ENCODE measurements around the gene TEX19.

DNA sequence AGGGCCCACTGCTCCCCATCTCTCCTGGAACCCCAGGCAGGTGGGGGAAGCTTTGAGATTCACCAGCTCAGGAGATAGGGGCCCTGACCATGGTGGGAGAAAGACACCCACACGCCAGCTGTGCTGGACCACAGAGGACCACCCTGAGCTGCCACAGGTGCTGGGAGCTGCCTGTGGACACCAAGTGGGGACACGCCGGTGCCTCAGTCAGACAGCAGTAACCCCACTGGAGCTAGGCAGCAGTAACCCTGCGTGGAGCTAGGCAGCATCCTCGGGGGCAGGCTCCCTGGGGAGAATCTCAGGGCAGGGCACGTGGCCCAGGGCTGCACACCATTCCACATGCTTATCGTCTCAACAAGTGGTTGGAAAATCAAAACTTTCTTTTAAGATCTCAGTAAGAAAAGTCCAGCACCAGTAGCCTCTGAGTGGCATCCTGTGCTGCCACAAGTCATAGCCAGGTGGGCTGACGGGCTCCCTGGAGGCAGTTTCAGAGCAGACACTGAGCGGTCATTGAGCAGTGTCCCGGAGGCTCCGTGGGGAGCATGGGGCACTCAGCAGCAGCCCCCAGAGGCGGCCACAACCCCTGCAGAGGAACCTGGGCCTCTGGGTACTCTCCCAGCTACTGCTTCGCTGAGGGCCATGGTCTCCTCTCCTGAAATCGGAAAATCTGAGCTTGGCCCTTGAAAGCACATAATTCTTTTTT is 51.1 kb downstream of the TEX19 start:
- TF ChIP-seq, protein P1, sequence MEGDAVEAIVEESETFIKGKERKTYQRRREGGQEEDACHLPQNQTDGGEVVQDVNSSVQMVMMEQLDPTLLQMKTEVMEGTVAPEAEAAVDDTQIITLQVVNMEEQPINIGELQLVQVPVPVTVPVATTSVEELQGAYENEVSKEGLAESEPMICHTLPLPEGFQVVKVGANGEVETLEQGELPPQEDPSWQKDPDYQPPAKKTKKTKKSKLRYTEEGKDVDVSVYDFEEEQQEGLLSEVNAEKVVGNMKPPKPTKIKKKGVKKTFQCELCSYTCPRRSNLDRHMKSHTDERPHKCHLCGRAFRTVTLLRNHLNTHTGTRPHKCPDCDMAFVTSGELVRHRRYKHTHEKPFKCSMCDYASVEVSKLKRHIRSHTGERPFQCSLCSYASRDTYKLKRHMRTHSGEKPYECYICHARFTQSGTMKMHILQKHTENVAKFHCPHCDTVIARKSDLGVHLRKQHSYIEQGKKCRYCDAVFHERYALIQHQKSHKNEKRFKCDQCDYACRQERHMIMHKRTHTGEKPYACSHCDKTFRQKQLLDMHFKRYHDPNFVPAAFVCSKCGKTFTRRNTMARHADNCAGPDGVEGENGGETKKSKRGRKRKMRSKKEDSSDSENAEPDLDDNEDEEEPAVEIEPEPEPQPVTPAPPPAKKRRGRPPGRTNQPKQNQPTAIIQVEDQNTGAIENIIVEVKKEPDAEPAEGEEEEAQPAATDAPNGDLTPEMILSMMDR (IDR thresholded peaks at IDR 0.05) = no peak
- TF ChIP-seq, protein P2, sequence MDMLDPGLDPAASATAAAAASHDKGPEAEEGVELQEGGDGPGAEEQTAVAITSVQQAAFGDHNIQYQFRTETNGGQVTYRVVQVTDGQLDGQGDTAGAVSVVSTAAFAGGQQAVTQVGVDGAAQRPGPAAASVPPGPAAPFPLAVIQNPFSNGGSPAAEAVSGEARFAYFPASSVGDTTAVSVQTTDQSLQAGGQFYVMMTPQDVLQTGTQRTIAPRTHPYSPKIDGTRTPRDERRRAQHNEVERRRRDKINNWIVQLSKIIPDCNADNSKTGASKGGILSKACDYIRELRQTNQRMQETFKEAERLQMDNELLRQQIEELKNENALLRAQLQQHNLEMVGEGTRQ (IDR thresholded peaks at IDR 0.05) = no peak
- TF ChIP-seq EP300 (IDR thresholded peaks at IDR 0.05) (no peak), HEYL (CRISPR knock-in tag; IDR thresholded peaks at IDR 0.05) (no peak)
- TF ChIP-seq, protein P3, sequence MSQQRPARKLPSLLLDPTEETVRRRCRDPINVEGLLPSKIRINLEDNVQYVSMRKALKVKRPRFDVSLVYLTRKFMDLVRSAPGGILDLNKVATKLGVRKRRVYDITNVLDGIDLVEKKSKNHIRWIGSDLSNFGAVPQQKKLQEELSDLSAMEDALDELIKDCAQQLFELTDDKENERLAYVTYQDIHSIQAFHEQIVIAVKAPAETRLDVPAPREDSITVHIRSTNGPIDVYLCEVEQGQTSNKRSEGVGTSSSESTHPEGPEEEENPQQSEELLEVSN (IDR thresholded peaks at IDR 0.05; ENCODE audit: borderline replicate concordance, low read depth) = no peak

Data from A549 (cell line).